Ureter (tissue), 1 donor: ENCODE results near the gene CHM. TPM values are rescaled to one million over a fixed set of nuclear protein-coding genes. Genes with fewer than 3 reads are reported as not detected.
"Not testable (repeated sequence)": the region's sequence is repeated elsewhere in the genome, so short reads cannot be mapped to it uniquely, and the experiment has no call there.

Experiments
- DNase-seq: peaks from one replicate; pipeline ENCODE4 v3.0.0-alpha.2; 2020; ENCODE audit warnings: low spot score
- total RNA-seq: library from RNA; stranded (reverse); gene quantifications from one replicate; pipeline ENCODE4 v1.2.4, GENCODE V29; 2023
- donor health status: DM: yes; HTN: yes; CAD: no.

The CHM gene
- total RNA-seq, 1 donor from 2014 or later = 25.8 TPM

DNA sequence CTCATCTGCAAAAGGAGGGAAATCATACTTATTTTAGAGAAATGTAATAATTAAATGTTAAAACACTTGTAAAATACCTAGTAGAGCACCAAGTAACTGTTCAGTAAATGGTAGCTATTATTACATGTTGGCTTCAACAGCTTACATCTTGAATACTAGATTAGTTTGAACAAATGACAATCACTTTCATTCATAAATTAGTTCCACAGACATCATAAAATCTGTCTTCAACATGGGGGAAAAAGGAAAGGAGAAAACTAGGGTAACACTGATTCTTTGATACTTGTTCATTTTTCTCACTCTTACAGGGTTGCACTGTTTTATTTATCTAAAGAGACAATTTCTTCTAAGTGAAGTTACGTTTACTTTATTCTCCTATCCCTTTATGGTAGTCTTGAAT is 51.7 kb downstream of the CHM start:
- no peak for DNase-seq

DNA sequence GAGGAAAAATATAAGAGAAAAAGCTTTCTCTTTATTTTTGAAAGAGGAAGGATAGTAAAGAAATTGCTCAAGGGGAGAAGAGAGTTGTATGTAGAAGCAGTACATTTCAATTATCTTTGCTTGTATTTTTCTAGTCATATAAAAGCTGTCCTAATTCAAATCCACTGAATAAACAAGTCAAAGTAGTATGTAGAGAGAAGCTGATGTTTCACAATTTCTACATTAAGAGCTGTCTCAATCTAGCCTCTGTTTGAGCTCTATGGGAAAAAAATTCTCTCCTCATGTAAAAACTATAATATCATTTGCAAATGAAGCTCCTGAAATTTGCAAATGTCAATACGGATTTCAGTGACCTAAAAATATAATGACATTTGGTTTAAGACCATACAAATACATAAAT is 52.6 kb downstream of the CHM start:
- no peak for DNase-seq

DNA sequence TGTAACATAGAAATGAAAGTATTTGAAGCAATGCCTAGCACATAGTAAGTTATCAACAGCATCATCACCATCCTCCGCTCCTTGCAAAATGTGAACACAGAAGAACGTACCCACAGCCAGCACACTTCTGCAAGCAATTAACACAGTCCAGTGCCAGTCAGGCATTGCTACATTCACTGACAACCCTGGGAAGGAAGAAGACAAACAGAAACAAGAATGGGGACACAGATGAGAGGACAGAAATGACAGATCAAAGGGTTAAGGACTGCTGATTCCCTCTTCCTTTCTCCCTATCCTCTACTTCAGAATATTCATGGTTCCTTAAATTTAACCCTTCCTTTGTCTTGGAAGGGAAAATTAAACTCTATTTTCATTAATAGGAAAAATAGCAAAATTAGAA is 53.1 kb downstream of the CHM start:
- no peak for DNase-seq

DNA sequence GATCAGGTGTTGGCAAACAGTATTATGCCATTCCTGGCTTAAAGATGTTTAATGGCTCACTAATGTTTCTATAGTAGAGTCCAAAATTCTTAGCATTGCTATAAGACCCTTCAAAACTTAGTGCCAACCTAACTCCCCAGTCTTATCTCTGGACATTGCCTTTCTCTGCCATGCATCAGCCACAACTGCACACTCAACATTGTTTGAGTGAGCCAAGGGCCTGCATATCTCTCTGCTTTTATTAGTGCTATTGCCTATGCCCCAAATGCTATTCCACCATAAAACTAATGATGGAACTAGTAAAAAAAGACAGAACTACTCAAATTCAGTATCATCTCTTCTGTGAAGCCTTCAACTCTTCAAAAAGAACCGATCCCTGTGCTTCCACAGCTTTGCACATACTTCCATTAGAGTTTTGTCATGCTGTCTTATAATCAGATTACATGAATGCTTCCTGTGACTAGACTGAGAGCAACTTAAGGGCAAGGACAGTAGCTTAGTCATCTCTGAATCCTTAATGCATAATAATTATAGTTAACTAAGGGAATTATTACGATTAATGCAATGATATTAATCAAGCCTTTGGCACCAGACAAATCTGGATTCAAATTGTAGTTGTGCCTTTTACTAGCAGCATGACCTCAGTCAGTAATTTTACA is 53.7 kb downstream of the CHM start:
- DNase-seq = no peak

DNA sequence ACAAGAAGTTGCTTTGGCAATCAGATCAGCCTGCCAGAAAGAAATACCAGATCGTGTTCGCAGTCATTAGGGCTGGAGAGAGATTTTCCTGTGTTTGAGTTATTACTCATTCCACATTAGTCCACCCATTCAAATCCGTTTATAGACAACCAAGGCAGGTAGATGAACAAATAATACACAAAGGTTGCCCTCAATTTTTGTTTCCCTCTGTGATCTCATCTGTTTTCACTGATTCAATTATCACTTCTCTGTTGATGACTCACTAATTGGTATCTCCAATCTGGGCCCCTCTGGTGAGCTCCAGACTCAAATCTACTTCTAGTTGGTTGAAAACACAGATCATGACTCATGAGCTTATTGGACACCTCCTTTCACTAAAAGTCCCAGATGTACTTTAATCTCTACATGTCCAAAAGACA is 54.5 kb downstream of the CHM start:
- no peak for DNase-seq

DNA sequence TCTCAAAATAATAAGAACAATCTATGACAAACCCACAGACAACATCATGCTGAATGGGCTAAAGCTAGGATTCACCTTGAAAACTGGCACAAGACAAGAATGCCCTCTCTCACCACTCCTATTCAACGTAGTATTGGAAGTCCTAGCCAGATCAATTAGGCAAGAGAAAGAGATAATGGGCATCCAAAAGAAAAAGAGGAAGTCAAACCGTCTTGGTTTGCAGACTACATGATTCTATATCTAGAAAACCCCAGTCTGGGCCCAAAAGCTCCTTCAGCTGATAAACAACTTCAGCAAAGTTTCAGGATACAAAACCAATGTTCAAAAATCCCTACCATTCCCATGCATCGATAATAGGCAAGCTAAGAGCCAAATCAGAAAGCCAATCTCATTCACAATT is 59.0 kb downstream of the CHM start:
- DNase-seq = no peak

DNA sequence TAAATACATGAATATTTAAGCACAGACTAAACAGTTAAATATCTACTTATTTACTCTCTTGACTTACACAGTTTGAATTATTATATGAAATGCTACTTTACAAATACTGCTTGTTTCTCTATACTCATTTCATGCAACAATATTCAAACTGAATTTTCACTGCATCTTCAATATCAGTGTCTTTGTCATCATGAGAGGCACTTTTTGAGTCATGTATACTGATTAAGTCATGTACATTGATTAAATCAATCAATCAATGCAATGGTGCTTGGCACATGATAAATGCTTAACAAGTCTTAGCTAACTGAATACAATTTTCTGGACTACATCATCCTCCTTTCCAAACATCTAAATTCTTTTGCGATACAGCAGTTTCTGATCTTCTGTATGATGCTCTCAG is 67.1 kb downstream of the CHM start:
- DNase-seq = no peak

DNA sequence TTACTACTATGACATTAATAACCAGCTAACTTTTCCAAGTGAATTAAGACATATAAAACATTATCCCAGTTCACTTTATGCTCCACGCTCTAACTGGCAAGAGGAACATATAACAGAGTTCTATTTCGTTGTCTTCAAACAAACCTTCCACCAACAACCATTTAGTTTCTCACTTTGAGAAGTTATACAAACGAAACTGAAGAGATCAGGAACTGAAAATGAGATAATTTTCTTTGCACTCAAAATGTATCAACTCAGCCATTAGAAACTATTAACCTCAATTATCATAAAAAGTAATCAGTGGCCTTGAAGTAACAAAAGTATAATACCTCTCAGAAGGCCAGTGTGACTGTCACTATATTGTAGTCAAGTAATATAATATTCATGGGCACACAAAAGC is 70.1 kb downstream of the CHM start:
- no peak for DNase-seq

DNA sequence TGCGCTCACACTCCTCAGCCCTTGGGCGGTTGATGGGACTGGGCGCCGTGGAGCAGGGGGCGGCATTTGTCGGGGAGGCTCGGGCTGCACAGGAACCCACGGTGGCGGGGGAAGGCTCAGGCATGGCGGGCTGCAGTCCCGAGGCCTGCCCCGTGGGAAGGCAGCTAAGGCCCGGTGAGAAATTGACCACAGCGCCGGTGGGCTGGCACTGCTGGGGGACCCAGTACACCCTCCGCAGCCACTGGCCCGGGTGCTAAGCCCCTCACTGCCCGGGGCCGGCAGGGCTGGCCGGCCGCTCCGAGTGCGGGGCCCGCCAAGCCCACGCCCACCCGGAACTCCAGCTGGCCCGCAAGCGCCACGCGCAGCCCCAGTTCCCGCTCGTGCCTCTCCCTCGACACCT is 75.0 kb downstream of the CHM start:
- not testable (repeated sequence) for DNase-seq

DNA sequence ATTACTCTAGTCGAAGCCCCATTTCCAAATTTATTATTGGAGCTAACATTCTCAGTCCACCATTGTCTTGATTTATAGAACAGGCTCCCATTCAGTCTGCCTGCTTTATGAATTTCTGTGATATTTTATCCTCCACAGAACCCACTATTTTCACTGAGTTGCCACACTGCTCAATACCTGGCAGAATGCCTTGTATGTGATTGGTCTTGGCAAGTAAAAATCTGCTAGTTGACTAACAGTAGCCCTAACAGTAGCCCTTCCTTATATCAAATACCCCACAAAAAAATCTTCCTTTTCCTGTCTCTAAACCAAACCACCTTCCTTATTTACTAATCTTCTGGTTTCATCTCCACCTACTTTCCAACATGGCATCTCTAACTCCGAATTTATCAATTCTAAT is 82.6 kb downstream of the CHM start:
- DNase-seq = no peak

DNA sequence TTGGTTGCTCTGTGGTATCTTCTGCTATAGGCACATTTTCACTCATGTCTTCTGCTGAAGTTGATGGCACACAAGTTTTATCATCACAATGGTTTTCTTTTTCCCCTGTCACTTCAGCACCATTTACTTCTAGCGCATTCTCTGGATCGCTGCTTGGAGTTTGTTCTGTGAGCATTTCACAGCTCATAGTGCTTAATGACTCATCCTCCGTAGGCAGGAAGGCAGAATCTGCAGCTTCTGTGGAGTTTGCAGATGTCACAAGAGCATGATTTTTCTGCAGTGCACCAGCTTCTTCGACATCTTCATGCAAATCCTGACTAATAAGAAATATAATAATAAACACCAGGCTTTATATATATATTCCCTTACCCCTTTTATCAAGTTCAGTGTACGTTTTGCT is 83.6 kb downstream of the CHM start:
- no peak for DNase-seq

DNA sequence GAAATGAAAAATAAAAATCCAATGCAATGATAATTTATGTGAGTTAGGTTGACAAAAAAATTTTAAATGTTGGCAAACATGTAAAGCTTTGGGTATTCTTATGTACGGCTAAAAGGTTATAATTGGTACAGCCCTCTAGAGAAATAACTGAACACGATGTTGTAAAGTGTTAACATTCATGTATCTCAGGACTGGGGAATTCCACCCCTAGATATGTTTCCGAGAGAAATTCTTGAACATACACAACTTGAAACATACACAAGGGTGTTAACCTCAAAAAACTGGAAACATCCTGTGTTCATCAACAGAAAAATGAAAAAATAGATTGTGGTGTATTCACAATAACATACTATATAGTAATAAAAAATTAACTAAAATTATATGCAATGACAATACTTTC is 91.8 kb downstream of the CHM start:
- DNase-seq = no peak

DNA sequence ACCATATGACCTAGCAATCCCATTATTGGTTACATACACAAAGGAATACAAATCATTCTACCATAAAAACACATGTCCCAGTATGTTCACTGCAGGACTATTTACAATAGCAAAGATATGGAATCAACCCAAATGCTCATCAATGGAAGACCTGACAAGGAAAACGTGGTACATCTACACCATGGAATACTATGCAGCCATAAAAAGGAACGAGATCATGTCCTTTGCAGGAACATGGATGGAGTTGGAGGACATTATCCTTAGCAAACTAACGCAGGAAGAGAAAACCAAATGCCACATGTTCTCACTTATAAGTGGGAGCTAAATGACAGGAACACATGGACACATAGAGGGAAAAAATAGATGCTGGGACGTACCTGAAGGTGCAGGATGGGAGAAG is 102.6 kb downstream of the CHM start:
- not testable (repeated sequence) for DNase-seq

DNA sequence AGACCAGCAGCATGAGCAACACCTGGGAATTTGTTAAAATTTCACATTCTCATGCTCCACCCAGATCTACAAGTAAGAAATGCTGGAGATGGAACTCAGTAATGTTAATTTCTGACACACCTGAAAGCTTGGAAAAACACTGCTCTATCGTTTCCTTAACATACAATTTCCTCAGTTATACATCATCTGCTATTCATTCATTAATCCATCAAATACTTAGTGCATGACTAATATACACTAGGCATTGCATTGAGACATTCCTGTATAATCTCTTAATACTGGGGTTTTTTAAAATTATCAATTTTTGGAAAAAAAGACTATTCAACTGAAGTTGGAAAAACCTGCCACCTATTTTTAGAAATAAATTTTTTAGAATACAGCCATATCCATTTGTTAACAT is 106.1 kb downstream of the CHM start:
- no peak for DNase-seq

DNA sequence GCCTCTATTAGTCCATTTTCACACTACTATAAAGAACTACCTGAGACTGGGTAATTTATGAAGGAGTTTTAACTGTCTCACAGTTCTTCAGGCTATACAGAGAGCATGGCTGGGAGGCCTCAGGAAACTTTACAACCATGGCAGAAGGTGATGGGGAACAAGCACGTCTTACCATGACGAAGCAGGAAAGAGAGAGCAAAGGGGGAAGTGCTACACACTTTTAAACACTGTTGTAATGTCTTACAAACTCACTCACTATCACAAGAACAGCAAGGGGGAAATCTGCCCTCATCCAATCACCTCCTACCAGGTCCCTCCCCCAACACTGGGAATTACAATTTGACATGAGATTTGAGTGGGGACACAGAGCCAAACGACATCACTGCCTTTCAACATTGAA is 107.4 kb downstream of the CHM start:
- not testable (repeated sequence) for DNase-seq

DNA sequence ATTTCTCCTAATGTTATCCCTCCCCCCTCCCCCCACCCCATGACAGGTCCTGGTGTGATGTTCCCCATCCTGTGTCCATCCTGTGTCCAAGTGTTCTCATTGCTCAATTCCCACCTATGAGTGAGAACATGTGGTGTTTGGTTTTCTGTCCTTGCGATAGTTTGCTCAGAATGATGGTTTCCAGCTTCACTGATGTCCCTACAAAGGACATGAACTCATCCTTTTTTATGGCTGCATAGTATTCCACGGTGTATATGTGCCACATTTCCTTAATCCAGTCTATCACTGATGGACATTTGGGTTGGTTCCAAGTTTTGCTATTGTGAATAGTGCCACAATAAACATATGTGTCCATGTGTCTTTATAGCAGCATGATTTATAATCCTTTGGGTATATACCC is 113.0 kb downstream of the CHM start:
- not testable (repeated sequence) for DNase-seq

DNA sequence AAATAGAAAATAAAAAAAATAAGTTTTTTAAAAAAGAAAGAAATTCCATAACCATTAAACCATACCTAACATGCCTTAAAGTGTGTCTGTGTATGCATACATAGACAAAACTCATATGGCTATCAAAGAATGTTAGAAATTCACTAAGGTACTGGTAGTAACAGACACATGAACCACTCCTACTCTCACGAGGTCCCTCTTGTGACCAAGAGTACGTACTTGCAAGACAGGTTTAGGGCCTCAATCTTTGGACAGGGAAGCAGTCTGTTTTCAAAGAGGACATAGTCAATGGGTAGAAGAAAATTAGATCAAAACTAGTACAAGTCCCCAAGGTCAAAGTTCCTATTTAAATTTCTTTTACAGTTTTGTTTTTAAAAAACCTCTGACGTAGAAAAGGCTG is 117.3 kb downstream of the CHM start:
- DNase-seq = no peak

DNA sequence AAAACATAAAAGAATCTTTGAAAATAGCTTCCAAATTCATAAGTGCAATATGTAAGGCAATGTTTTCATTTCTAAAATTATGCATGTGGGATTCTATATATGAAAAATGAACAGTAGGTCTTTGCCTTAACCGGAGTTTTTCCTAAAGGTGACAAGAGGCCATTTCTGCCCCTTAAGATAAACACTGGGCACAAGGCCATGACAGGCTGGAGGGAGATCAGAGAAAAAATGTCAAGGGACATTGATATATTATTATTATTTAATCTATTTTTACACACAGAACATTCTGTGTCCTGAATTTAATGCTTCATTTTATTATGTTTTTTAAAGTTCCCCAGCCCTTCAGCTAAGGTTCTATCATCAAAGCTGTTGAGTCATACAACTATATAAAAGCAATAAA is 118.8 kb downstream of the CHM start:
- DNase-seq = no peak

DNA sequence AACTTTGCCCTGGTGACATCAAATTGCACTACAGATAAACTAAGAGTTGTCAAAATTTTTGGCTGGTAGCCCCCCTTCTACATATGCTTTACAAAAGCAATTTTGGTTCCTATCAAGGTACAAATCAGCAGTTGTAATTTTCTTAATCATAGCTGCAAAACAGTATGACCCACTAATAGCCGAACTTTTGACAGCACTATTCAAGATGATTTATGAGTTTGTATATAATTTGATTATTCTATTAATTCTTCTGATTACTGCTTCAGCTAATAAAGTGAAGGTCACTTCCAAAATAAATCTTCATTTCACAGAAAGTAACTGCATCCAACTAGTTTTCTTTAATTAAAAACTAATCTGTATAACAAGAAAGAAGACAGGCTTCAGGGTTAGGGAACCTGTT is 119.6 kb downstream of the CHM start:
- no peak for DNase-seq

DNA sequence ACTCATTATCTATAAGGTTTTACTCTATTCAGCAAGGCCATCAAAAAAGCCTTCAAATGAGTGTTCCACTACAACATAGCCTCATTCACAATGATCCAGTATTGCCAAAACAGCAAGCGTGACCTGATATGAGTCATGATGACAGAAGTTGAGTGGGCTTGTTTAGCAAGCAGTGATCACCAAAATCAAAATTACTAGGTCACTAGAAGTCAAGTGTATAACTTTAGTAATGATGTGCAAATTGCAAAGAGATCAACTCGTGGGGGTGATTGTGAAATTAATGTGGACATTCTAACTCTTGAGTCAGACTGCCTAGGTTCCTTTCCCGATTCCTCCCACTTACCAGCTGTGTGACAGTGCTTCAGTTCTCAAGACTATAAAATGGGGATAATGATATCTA is 124.5 kb downstream of the CHM start:
- no peak for DNase-seq

DNA sequence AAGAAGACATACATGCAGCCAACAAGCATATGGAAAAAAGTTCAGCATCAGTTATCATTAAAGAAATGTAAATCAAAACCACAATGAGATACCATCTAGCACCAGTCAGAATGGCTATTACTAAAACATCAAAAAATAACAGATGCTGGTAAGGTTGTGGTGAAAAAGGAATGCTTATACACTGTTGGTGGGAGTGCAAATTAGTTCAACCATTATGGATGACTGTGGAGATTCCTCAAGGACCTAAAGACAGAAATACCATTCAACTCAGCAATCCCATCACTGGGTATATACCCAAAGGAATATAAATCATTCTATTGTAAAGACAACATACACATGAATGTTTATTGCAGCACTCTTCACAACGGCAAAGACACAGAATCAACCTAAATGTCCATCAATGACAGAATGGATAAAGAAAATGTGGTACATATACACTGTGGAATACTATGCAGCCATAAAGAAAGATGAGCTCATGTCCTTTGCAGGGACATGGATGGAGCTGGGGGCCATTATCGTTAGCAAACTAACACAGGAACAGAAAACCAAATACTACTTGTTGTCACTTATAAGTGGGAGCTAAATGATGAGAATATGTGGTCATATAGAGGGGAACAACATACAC is 130.6 kb downstream of the CHM start:
- DNase-seq = not testable (repeated sequence)

DNA sequence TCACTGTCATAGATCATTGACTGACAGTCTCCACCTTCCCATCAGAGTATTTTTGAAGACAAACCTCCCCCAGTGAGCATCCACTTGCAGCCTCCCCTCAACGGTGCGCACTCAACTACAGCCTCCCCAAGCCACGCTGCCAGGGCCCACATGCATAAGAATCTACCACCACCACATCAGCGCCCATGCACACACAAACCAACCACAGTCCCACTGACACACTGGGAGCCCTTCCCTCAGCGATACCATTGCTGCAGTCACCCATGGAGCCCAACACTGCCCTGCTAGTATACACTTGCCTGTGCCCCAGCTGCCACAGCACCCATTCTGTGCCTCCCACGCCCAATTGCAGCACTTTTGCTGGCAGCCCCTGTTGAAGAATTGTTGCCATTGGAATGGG is 132.9 kb downstream of the CHM start:
- no peak for DNase-seq

DNA sequence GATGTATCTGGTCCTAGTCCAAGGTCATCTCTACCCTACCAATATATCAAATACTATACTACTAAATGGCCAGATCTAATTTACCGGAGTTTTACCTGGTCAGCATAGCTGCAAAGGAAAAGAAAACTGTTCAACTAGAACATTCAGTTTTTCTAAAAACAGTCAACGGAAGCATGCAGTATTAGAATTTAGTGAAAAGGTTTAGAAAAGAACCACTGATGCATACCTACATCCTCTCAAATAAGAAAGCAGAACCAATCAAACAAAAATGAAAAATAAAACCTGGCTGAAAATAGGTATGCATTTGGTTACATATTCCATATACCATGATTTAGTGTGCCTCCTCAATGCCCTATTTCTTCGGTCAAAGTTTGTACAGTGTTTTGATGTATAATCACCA is 140.0 kb downstream of the CHM start:
- no peak for DNase-seq

DNA sequence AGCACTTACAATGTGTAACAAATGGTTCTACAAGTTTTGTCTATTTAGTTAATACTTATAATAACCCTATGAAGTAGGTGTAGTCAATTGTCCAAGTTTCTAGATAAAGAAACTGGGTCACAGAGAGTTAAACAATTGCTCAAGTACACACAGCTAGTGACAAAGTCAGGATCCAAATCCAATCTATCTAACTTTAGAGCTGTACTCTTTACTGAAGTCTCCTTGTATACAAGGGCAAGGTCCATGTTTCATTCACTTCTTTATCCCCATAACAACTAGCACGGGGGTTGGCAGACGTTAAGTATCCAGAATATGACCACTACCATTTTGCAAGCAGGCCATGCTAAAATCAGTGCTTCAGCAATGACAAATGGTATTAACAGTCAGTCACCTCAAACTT is 141.0 kb downstream of the CHM start:
- DNase-seq = no peak
